Stimulated activated CD4-positive, alpha-beta T cell treated with anti-CD3 and anti-CD28 coated beads, TNF-alpha, amount 100 ng/mL, for 4 hours (primary cell): ENCODE data around the gene POLR2A.
A peak's percentile ranks its signal among the peaks of the same experiment; 100 is the strongest.

Experiments
- DNase-seq, 3 experiments: peaks; one replicate each; pipeline ENCODE4 v3.0.0-alpha.2; 2020; ENCODE audit warnings: low read depth in 3 of 3

Gene POLR2A

GRCh38 chr17:7484067-7484918 lies at the start of gene POLR2A:
Gene POLR2A, plus strand, starts transcription at chr17:7484366.
- DNase-seq, result peak; percentile 96 to 98 (median 97)

- peak in 2 of 3 experiments; percentile 28 to 48 for DNase-seq
Observed at GRCh38 chr17:7435676-7436555, 48.2 kb upstream of the POLR2A start.

GRCh38 chr17:7436556-7437368 lies 47.4 kb upstream of the POLR2A start:
- DNase-seq, result peak; percentile 62 to 71 (median 68)

- no peak for DNase-seq
Observed at GRCh38 chr17:7437369-7437863, 46.8 kb upstream of the POLR2A start.

- peak in 2 of 3 experiments; percentile 40 to 53 for DNase-seq
Observed at GRCh38 chr17:7437950-7438614, 46.1 kb upstream of the POLR2A start.

GRCh38 chr17:7438656-7439460 lies 45.3 kb upstream of the POLR2A start:
- no peak for DNase-seq

- no peak for DNase-seq
Observed at GRCh38 chr17:7439462-7440112, 44.6 kb upstream of the POLR2A start, which contains the start of gene FGF11. Gene FGF11, plus strand, starts transcription at chr17:7439512. Its CDS starts 109 bp downstream, at chr17:7439621.

- no peak for DNase-seq
Observed at GRCh38 chr17:7440113-7440833, 43.9 kb upstream of the POLR2A start.

- no peak for DNase-seq
Observed at GRCh38 chr17:7440834-7441195, 43.4 kb upstream of the POLR2A start.

- DNase-seq, result no peak
Observed at GRCh38 chr17:7441266-7441665, 42.9 kb upstream of the POLR2A start.

- no peak for DNase-seq
Observed at GRCh38 chr17:7442142-7442541, 42.0 kb upstream of the POLR2A start.

- DNase-seq, result no peak
Observed at GRCh38 chr17:7443499-7444485, 40.4 kb upstream of the POLR2A start.

GRCh38 chr17:7444682-7445618 lies 39.2 kb upstream of the POLR2A start, which contains the start of gene CHRNB1:
Gene CHRNB1, plus strand, starts transcription at chr17:7445061. Its CDS starts 67 bp downstream, at chr17:7445128.
- DNase-seq, result no peak

GRCh38 chr17:7445619-7445968 lies 38.6 kb upstream of the POLR2A start:
- DNase-seq, result no peak

- no peak for DNase-seq
Observed at GRCh38 chr17:7448461-7448860, 35.7 kb upstream of the POLR2A start.

- DNase-seq, result no peak
Observed at GRCh38 chr17:7459961-7460545, 24.1 kb upstream of the POLR2A start.
